Measurements from ENCODE around the gene ITPKB. TPM values are rescaled to one million over a fixed set of nuclear protein-coding genes. Genes with fewer than 3 reads are reported as not detected.

ITPKB gene
- total RNA-seq (10 to 100 TPM; 16.8 to 22.7 TPM), polyA plus RNA-seq (ENCODE audit: insufficient read length in 2 of 2) (10 to 100 TPM; 28.0 to 31.3 TPM)
- long read RNA-seq, donor 1, full-length matches to known transcripts, result 4 of 4 reads
- long read RNA-seq, donor 1, partial matches to known transcripts, result 0 of 4 reads
- long read RNA-seq, donor 1, other reads (novel, unspliced or antisense), result 0 of 4 reads
- long read RNA-seq, donor 2, full-length matches to known transcripts, result 4 of 4 reads
- long read RNA-seq, donor 2, partial matches to known transcripts, result 0 of 4 reads
- long read RNA-seq, donor 2, other reads (novel, unspliced or antisense), result 0 of 4 reads
- long read RNA-seq, donor 3, full-length matches to known transcripts, result 7 of 7 reads
- long read RNA-seq, donor 3, partial matches to known transcripts, result 0 of 7 reads
- long read RNA-seq, donor 3, other reads (novel, unspliced or antisense), result 0 of 7 reads
- long read RNA-seq, donor 4, full-length matches to known transcripts, result 2 of 2 reads
- long read RNA-seq, donor 4, partial matches to known transcripts, result 0 of 2 reads
- long read RNA-seq, donor 4, other reads (novel, unspliced or antisense), result 0 of 2 reads

GRCh38 chr1:226738995-226739695, at the start of gene ITPKB:
ITPKB (minus strand) TSS chr1:226739282; CDS start chr1:226737458, 1,824 bp downstream.
- H3K4me1 ChIP-seq (ENCODE audit: control insufficient read depth, insufficient read depth, low read length), result peaks cover 30% of the 10 kb centered on the region
- H3K9me3 ChIP-seq (ENCODE audit: control insufficient read depth, insufficient read depth, low read length), result peaks cover 1% of the 10 kb centered on the region
- peak in 2 of 6 donors; percentile 40 to 67 for DNase-seq (ENCODE audit: low read depth in 4 of 6, low spot score in 6 of 6)
- no peaks in the 10 kb centered on the region for H3K27me3 ChIP-seq (ENCODE audit: control insufficient read depth, insufficient read depth, low read length)
- peaks cover 19% of the 10 kb centered on the region for H3K36me3 ChIP-seq (ENCODE audit: control insufficient read depth, insufficient read depth, low read length)
- WGBS (ENCODE audit: insufficient coverage), result 4% methylated on average over 11 of the region's 23 CpGs
- H3K4me3 ChIP-seq (ENCODE audit: low read depth, low read length), result peak within 1 kb of the TSS; percentile 71
- peak within 1 kb of the TSS; percentile 89 for H3K27ac ChIP-seq (ENCODE audit: low read depth, low read length)

GRCh38 chr1:226787638-226788037, 48.6 kb upstream of the ITPKB start:
- 88% methylated on average over 4 of the region's 7 CpGs for WGBS (ENCODE audit: insufficient coverage)
- no peaks in the 10 kb centered on the region for H3K36me3 ChIP-seq (ENCODE audit: control insufficient read depth, insufficient read depth, low read length)
- H3K27ac ChIP-seq (ENCODE audit: low read depth, low read length), result no peak overlapping the region
- no peak for DNase-seq (ENCODE audit: low read depth in 4 of 6, low spot score in 6 of 6)
- no peaks in the 10 kb centered on the region for H3K4me1 ChIP-seq (ENCODE audit: control insufficient read depth, insufficient read depth, low read length)
- no peaks in the 10 kb centered on the region for H3K9me3 ChIP-seq (ENCODE audit: control insufficient read depth, insufficient read depth, low read length)
- no peak overlapping the region for H3K4me3 ChIP-seq (ENCODE audit: low read depth, low read length)
- no peaks in the 10 kb centered on the region for H3K27me3 ChIP-seq (ENCODE audit: control insufficient read depth, insufficient read depth, low read length)

- H3K4me3 ChIP-seq (ENCODE audit: low read depth, low read length), result no peak overlapping the region
- H3K27ac ChIP-seq (ENCODE audit: low read depth, low read length), result no peak overlapping the region
- no peaks in the 10 kb centered on the region for H3K36me3 ChIP-seq (ENCODE audit: control insufficient read depth, insufficient read depth, low read length)
- H3K4me1 ChIP-seq (ENCODE audit: control insufficient read depth, insufficient read depth, low read length), result no peaks in the 10 kb centered on the region
- no peaks in the 10 kb centered on the region for H3K27me3 ChIP-seq (ENCODE audit: control insufficient read depth, insufficient read depth, low read length)
- DNase-seq (ENCODE audit: low read depth in 4 of 6, low spot score in 6 of 6), result peak in 2 of 6 donors; percentile 22 to 36
- no CpG with 5 or more reads among the region's 2 CpGs for WGBS (ENCODE audit: insufficient coverage)
- no peaks in the 10 kb centered on the region for H3K9me3 ChIP-seq (ENCODE audit: control insufficient read depth, insufficient read depth, low read length)
These were observed 48.0 kb upstream of the ITPKB start for GRCh38 chr1:226787071-226787470.

GRCh38 chr1:226786550-226786949, 47.5 kb upstream of the ITPKB start:
- no peak overlapping the region for H3K4me3 ChIP-seq (ENCODE audit: low read depth, low read length)
- H3K9me3 ChIP-seq (ENCODE audit: control insufficient read depth, insufficient read depth, low read length), result no peaks in the 10 kb centered on the region
- H3K27ac ChIP-seq (ENCODE audit: low read depth, low read length), result no peak overlapping the region
- DNase-seq (ENCODE audit: low read depth in 4 of 6, low spot score in 6 of 6), result no peak
- no peaks in the 10 kb centered on the region for H3K27me3 ChIP-seq (ENCODE audit: control insufficient read depth, insufficient read depth, low read length)
- no peaks in the 10 kb centered on the region for H3K4me1 ChIP-seq (ENCODE audit: control insufficient read depth, insufficient read depth, low read length)
- no peaks in the 10 kb centered on the region for H3K36me3 ChIP-seq (ENCODE audit: control insufficient read depth, insufficient read depth, low read length)
- 100% methylated on average over 3 of the region's 3 CpGs for WGBS (ENCODE audit: insufficient coverage)

DNA sequence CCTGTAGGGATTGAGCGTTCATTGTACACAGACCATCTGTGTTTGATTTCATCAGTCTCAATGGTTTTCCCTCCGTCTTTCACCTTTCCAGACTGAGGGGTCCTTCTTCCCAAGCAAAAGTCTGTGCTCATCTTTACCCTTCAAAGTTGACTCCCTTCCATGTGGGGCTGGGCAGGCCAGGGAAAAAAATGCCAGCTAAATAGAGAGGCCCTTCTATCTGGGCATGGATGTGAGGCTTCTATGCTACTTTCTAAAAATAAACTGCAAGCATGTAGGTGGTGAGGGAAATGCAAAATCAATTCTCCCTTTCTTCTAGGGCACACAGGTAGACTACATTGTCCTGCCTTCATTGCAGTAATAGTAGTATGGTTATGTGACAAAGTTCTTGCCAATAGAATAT, 46.7 kb upstream of the ITPKB start:
- Histone ChIP-seq H3K9me3 (ENCODE audit: control insufficient read depth, insufficient read depth, low read length) (no peaks in the 10 kb centered on the region), H3K27ac (ENCODE audit: low read depth, low read length) (no peak overlapping the region), H3K4me1 (ENCODE audit: control insufficient read depth, insufficient read depth, low read length) (no peaks in the 10 kb centered on the region), H3K27me3 (ENCODE audit: control insufficient read depth, insufficient read depth, low read length) (no peaks in the 10 kb centered on the region), H3K4me3 (ENCODE audit: low read depth, low read length) (no peak overlapping the region), H3K36me3 (ENCODE audit: control insufficient read depth, insufficient read depth, low read length) (no peaks in the 10 kb centered on the region)
- no peak for DNase-seq (ENCODE audit: low read depth in 4 of 6, low spot score in 6 of 6)
- 80% methylated on average over 1 of the region's 2 CpGs for WGBS (ENCODE audit: insufficient coverage)

GRCh38 chr1:226784081-226785049, 45.3 kb upstream of the ITPKB start:
- Histone ChIP-seq H3K4me1 (ENCODE audit: control insufficient read depth, insufficient read depth, low read length) (no peaks in the 10 kb centered on the region), H3K27ac (ENCODE audit: low read depth, low read length) (no peak overlapping the region), H3K9me3 (ENCODE audit: control insufficient read depth, insufficient read depth, low read length) (no peaks in the 10 kb centered on the region), H3K36me3 (ENCODE audit: control insufficient read depth, insufficient read depth, low read length) (no peaks in the 10 kb centered on the region), H3K4me3 (ENCODE audit: low read depth, low read length) (no peak overlapping the region), H3K27me3 (ENCODE audit: control insufficient read depth, insufficient read depth, low read length) (no peaks in the 10 kb centered on the region)
- WGBS (ENCODE audit: insufficient coverage), result 75% methylated on average over 6 of the region's 19 CpGs
- DNase-seq (ENCODE audit: low read depth in 4 of 6, low spot score in 6 of 6), result peak in 2 of 6 donors; percentile 6 to 22

GRCh38 chr1:226782845-226783601, 43.9 kb upstream of the ITPKB start:
- 42% methylated on average over 2 of the region's 4 CpGs for WGBS (ENCODE audit: insufficient coverage)
- Histone ChIP-seq H3K27ac (ENCODE audit: low read depth, low read length) (no peak overlapping the region), H3K4me3 (ENCODE audit: low read depth, low read length) (no peak overlapping the region), H3K27me3 (ENCODE audit: control insufficient read depth, insufficient read depth, low read length) (no peaks in the 10 kb centered on the region), H3K36me3 (ENCODE audit: control insufficient read depth, insufficient read depth, low read length) (no peaks in the 10 kb centered on the region), H3K4me1 (ENCODE audit: control insufficient read depth, insufficient read depth, low read length) (no peaks in the 10 kb centered on the region), H3K9me3 (ENCODE audit: control insufficient read depth, insufficient read depth, low read length) (no peaks in the 10 kb centered on the region)
- no peak for DNase-seq (ENCODE audit: low read depth in 4 of 6, low spot score in 6 of 6)

DNA sequence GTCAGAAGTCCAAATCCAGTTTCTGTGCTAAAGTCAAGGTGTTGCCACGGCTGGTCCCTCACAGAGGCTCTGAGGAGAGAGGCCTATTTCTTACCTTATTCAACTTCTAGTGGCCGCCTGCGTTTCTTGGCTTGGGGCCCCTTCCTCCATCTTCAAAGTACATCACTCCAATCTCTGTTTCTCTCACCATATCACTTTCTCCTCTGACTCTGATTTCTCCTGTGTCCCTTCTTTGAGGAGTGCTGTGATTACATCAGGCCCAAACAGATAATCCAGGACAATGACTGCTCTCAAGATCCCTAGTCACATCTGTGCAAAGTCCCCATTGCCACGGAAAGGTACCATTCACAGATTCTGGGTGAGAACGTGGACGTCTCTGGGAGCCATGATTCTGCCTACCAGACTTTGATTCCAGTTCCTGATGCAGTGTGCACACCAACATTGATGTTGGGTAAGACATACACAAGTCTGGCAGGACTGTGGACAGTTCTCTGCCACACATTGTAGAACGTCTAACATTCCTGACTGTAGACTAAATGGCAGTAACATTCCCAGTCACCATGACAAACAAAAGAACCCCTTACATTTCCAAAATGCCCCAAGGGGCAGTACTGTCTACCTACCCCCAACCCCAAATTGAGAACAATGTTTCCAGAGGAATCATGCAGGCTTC, 43.0 kb upstream of the ITPKB start:
- 98% methylated on average over 7 of the region's 7 CpGs for WGBS (ENCODE audit: insufficient coverage)
- no peaks in the 10 kb centered on the region for H3K4me1 ChIP-seq (ENCODE audit: control insufficient read depth, insufficient read depth, low read length)
- H3K27me3 ChIP-seq (ENCODE audit: control insufficient read depth, insufficient read depth, low read length), result no peaks in the 10 kb centered on the region
- no peaks in the 10 kb centered on the region for H3K36me3 ChIP-seq (ENCODE audit: control insufficient read depth, insufficient read depth, low read length)
- no peak overlapping the region for H3K4me3 ChIP-seq (ENCODE audit: low read depth, low read length)
- H3K9me3 ChIP-seq (ENCODE audit: control insufficient read depth, insufficient read depth, low read length), result no peaks in the 10 kb centered on the region
- no peak overlapping the region for H3K27ac ChIP-seq (ENCODE audit: low read depth, low read length)
- DNase-seq (ENCODE audit: low read depth in 4 of 6, low spot score in 6 of 6), result no peak
